Astrocyte of the spinal cord (primary cell): ENCODE measurements around the gene COL28A1.

Experiments used
- DNase-seq: peaks from one replicate; pipeline ENCODE4 v3.0.0; 2011; ENCODE audit warnings: low read depth, low spot score
- H3K4me3 ChIP-seq: 2 replicates; pipeline ENCODE4 v1.5.1; 2011; ENCODE audit warnings: low read depth, mild to moderate bottlenecking, low read length, moderate library complexity
- CTCF ChIP-seq: IDR thresholded peaks from 2 replicates; pipeline ENCODE4 v1.5.1; 2012; ENCODE audit warnings: low read depth, mild to moderate bottlenecking, low read length, inconsistent platforms
- in situ Hi-C: cut with HindIII; loops from 2 replicates; pipeline ENCODE4 v1.10.0; 2017; ENCODE audit warnings: low sequenced_read_pairs

The COL28A1 gene

GRCh38 chr7:7527047-7527446, 8.6 kb downstream of the COL28A1 start:
- DNase-seq = no peak
- H3K4me3 ChIP-seq = no peak overlapping the region
- TF ChIP-seq CTCF = no peak
- in situ Hi-C loops = no loop called here

- no peak overlapping the region for H3K4me3 ChIP-seq
- no peak for TF ChIP-seq CTCF
- no peak for DNase-seq
- in situ Hi-C loops = no loop called here
These were observed 9.7 kb downstream of the COL28A1 start for GRCh38 chr7:7526006-7526405.

- no peak overlapping the region for H3K4me3 ChIP-seq
- no peak for TF ChIP-seq CTCF
- in situ Hi-C loops = no loop called here
- DNase-seq = peak; percentile 14
These were observed 11.6 kb downstream of the COL28A1 start for GRCh38 chr7:7524121-7524520.

- no peak for DNase-seq
- in situ Hi-C loops = no loop called here
- no peak for TF ChIP-seq CTCF
- no peak overlapping the region for H3K4me3 ChIP-seq
These were observed 13.3 kb downstream of the COL28A1 start for GRCh38 chr7:7522421-7522820.

GRCh38 chr7:7521259-7521658, 14.4 kb downstream of the COL28A1 start:
- DNase-seq = no peak
- no peak overlapping the region for H3K4me3 ChIP-seq
- in situ Hi-C loops = no loop called here
- TF ChIP-seq CTCF = no peak

- no peak for TF ChIP-seq CTCF
- no peak for DNase-seq
- in situ Hi-C loops = no loop called here
- no peak overlapping the region for H3K4me3 ChIP-seq
These were observed 16.1 kb downstream of the COL28A1 start for GRCh38 chr7:7519528-7519927.

- no peak for DNase-seq
- TF ChIP-seq CTCF = no peak
- in situ Hi-C loops = no loop called here
- no peak overlapping the region for H3K4me3 ChIP-seq
These were observed 16.6 kb downstream of the COL28A1 start for GRCh38 chr7:7519056-7519455.
